ENCODE measurements around the gene TUSC2.

The TUSC2 gene

GRCh38 chr3:50327943-50328691, at the start of gene TUSC2:
Gene TUSC2 (minus strand): TSS chr3:50328223. CDS start chr3:50328099, 124 bp downstream.
- peak; percentile 93 to 99 for DNase-seq

- peak in 1 of 2 experiments; percentile 25 for DNase-seq
Observed at GRCh38 chr3:50375258-50375931, 47.4 kb upstream of the TUSC2 start.

- DNase-seq: no peak
Observed at GRCh38 chr3:50374363-50375257, 46.6 kb upstream of the TUSC2 start.

GRCh38 chr3:50373146-50374051, 45.4 kb upstream of the TUSC2 start:
- DNase-seq: no peak

- DNase-seq: no peak
Observed at GRCh38 chr3:50372349-50372748, 44.3 kb upstream of the TUSC2 start.

GRCh38 chr3:50371133-50371685, 43.2 kb upstream of the TUSC2 start:
- DNase-seq: no peak

- DNase-seq: peak; percentile 4 to 58
Observed at GRCh38 chr3:50370594-50370993, 42.6 kb upstream of the TUSC2 start.

GRCh38 chr3:50369012-50369670, 41.1 kb upstream of the TUSC2 start:
- DNase-seq: no peak

GRCh38 chr3:50365842-50366220, 37.8 kb upstream of the TUSC2 start:
- no peak for DNase-seq

GRCh38 chr3:50365080-50365841, 37.2 kb upstream of the TUSC2 start:
- DNase-seq: peak; percentile 39 to 84

GRCh38 chr3:50364573-50365079, 36.6 kb upstream of the TUSC2 start:
- DNase-seq: no peak

- DNase-seq: no peak
Observed at GRCh38 chr3:50359760-50360110, 31.7 kb upstream of the TUSC2 start.

GRCh38 chr3:50358911-50359759, 31.1 kb upstream of the TUSC2 start, which contains the start of gene TMEM115:
Gene TMEM115 (minus strand): TSS chr3:50359521. CDS start chr3:50359063, 458 bp downstream.
- DNase-seq: peak; percentile 94 to 98

- DNase-seq: peak in 1 of 2 experiments; percentile 40
Observed at GRCh38 chr3:50358355-50358910, 30.4 kb upstream of the TUSC2 start.

- no peak for DNase-seq
Observed at GRCh38 chr3:50357481-50357880, 29.5 kb upstream of the TUSC2 start.

GRCh38 chr3:50356553-50356952, 28.5 kb upstream of the TUSC2 start:
- peak in 1 of 2 experiments; percentile 39 for DNase-seq

- DNase-seq: no peak
Observed at GRCh38 chr3:50355829-50356552, 28.0 kb upstream of the TUSC2 start.

- DNase-seq: no peak
Observed at GRCh38 chr3:50354850-50355249, 26.8 kb upstream of the TUSC2 start.

Measured in NCI-H526 (cell line).